ENCODE data around the gene CYFIP2. TPM values are rescaled to one million over a fixed set of nuclear protein-coding genes. Genes with fewer than 3 reads are reported as not detected.

Gene CYFIP2
- total and polyA plus RNA-seq, 2 donors from 2014 or later: 128 to 217 TPM

DNA sequence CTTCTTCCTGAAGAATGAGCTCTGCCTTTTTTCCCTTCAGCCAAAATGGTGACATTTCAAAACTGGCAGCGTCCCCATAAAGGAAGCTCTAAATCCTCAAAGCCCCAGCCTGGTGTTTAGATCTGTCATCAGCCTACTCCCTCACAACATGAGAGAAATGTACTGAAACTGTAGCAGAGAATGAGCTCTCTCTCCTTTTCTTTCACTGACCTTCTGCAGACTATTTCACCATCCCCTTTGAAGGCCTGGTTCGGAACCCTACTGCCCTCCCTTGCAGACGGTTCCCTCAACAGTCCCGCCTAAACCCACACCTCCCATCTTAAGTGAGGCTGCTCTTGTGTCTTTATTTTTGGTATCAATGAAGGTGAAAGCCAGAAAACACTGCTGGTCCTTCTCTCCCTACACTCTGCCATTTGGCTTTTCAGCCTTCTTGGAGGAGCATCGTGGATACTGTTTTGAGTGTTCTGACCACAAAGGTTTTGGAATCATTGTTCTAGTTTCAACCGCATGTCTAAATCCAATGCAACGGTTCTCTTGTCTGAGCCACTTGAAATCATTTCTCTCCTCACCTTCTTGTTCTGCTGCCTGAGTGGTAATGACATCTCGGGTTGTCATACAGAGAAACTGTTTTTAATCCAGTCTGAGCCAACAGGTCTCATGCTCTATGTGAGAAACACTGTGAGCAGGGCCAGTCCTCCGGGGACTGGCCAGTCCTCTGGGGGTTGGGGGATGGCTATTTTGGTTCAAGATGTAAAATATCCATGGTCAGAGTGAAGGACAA lies 46.2 kb upstream of the CYFIP2 start:
- FAIRE-seq: no peak

DNA sequence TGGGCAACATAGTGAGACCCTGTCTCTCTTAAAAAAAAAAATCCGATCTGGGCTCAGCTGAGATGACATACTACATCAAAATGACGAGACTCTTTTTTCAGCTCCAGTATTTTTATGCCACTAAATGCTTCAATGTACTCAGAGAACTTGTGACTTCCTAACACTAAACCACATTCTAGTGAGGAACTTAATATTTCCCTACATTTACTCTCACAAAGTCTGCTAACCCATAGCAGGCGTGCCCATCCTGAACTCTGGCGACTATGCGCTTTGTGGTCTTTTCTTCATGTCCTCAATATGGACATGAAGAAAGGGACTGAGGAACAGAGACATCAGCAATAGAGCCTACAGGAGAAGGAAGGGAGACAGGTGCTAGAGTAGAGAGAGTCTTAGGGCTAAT lies 44.0 kb upstream of the CYFIP2 start:
- FAIRE-seq (no peak), DNase-seq (no peak)
- no peak overlapping the region for H3K4me3 ChIP-seq (ENCODE audit: low read length in 3 of 3)
- intact Hi-C loops (cut with DNase I): no loop called here
- H3K27me3 ChIP-seq (ENCODE audit: control insufficient read depth, insufficient read depth, low read length): no peaks in the 10 kb centered on the region
- no peaks in the 10 kb centered on the region for H3K4me1 ChIP-seq (ENCODE audit: control insufficient read depth in 2 of 3, insufficient read depth in 2 of 3, low read depth in 1 of 3, low read length in 3 of 3)
- no peak overlapping the region for H3K9ac ChIP-seq (ENCODE audit: low read length in 3 of 3)
- H3K36me3 ChIP-seq (ENCODE audit: control insufficient read depth in 2 of 3, insufficient read depth in 3 of 3, low read length in 3 of 3): no peaks in the 10 kb centered on the region
- no peaks in the 10 kb centered on the region for H3K9me3 ChIP-seq (ENCODE audit: control insufficient read depth in 2 of 3, insufficient read depth in 1 of 3, low read length in 3 of 3)
- TF ChIP-seq, protein P1, sequence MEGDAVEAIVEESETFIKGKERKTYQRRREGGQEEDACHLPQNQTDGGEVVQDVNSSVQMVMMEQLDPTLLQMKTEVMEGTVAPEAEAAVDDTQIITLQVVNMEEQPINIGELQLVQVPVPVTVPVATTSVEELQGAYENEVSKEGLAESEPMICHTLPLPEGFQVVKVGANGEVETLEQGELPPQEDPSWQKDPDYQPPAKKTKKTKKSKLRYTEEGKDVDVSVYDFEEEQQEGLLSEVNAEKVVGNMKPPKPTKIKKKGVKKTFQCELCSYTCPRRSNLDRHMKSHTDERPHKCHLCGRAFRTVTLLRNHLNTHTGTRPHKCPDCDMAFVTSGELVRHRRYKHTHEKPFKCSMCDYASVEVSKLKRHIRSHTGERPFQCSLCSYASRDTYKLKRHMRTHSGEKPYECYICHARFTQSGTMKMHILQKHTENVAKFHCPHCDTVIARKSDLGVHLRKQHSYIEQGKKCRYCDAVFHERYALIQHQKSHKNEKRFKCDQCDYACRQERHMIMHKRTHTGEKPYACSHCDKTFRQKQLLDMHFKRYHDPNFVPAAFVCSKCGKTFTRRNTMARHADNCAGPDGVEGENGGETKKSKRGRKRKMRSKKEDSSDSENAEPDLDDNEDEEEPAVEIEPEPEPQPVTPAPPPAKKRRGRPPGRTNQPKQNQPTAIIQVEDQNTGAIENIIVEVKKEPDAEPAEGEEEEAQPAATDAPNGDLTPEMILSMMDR (IDR thresholded peaks at IDR 0.05; ENCODE audit: borderline replicate concordance, extremely low read depth, insufficient read depth): no peak
- no peak overlapping the region for H3K27ac ChIP-seq (ENCODE audit: low read depth in 2 of 2, low read length in 2 of 2)

More for the DNA sequence above, 46.2 kb upstream of the CYFIP2 start:
- peak in 1 of 5 donors; percentile 39 for DNase-seq
- intact Hi-C loops (cut with DNase I): no loop called here
- no peak overlapping the region for H3K9ac ChIP-seq (ENCODE audit: low read length in 3 of 3)
- TF ChIP-seq, protein P1 (IDR thresholded peaks at IDR 0.05; ENCODE audit: borderline replicate concordance, extremely low read depth, insufficient read depth): no peak
- H3K27me3 ChIP-seq (ENCODE audit: control insufficient read depth, insufficient read depth, low read length): no peaks in the 10 kb centered on the region
- H3K36me3 ChIP-seq (ENCODE audit: control insufficient read depth in 2 of 3, insufficient read depth in 3 of 3, low read length in 3 of 3): no peaks in the 10 kb centered on the region
- no peak overlapping the region for H3K4me3 ChIP-seq (ENCODE audit: low read length in 3 of 3)
- no peak overlapping the region for H3K27ac ChIP-seq (ENCODE audit: low read depth in 2 of 2, low read length in 2 of 2)
- no peaks in the 10 kb centered on the region for H3K9me3 ChIP-seq (ENCODE audit: control insufficient read depth in 2 of 3, insufficient read depth in 1 of 3, low read length in 3 of 3)
- no peaks in the 10 kb centered on the region for H3K4me1 ChIP-seq (ENCODE audit: control insufficient read depth in 2 of 3, insufficient read depth in 2 of 3, low read depth in 1 of 3, low read length in 3 of 3)

DNA sequence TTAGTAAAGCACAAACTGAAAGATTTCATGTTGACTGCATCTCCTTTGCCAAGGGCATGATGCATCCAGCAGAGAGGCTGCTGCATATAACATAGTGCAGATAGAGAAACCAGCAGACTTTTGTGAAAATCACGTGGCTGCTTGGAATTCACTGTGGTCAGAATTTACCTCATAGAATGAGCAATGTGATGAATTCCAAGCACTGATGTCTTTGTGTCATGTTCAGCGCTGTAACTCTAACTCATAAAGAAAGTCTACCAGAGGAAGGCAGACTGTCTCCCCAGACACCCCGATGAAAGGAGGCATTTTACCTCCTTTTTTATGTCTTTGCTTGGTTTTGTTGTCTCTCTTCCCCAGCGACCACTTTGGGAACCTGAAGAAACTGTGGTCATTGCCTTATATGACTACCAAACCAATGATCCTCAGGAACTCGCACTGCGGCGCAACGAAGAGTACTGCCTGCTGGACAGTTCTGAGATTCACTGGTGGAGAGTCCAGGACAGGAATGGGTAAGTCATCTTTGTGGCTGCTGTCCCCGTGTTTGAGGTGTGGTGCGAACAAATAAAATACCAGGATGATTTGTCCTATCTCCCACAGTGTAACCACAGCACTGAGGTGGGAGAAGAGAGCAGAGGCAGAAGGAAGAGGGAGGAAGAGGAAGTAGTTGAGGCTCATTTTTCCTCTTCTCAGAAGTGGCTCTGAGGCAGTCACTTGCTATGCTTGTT lies 43.3 kb upstream of the CYFIP2 start:
- H3K36me3 ChIP-seq (ENCODE audit: control insufficient read depth in 2 of 3, insufficient read depth in 3 of 3, low read length in 3 of 3): no peaks in the 10 kb centered on the region
- H3K4me1 ChIP-seq (ENCODE audit: control insufficient read depth in 2 of 3, insufficient read depth in 2 of 3, low read depth in 1 of 3, low read length in 3 of 3): no peaks in the 10 kb centered on the region
- intact Hi-C loops (cut with DNase I): no loop called here
- no peak overlapping the region for H3K4me3 ChIP-seq (ENCODE audit: low read length in 3 of 3)
- DNase-seq (no peak), FAIRE-seq (no peak)
- H3K27me3 ChIP-seq (ENCODE audit: control insufficient read depth, insufficient read depth, low read length): no peaks in the 10 kb centered on the region
- no peak overlapping the region for H3K27ac ChIP-seq (ENCODE audit: low read depth in 2 of 2, low read length in 2 of 2)
- H3K9ac ChIP-seq (ENCODE audit: low read length in 3 of 3): no peak overlapping the region
- TF ChIP-seq, protein P1 (IDR thresholded peaks at IDR 0.05; ENCODE audit: borderline replicate concordance, extremely low read depth, insufficient read depth): no peak
- H3K9me3 ChIP-seq (ENCODE audit: control insufficient read depth in 2 of 3, insufficient read depth in 1 of 3, low read length in 3 of 3): no peaks in the 10 kb centered on the region

Data from kidney (tissue), 14 donors.